Adrenal gland (tissue), 5 donors: Measurements from ENCODE around the gene KRT1.

Source experiments
- POLR2A ChIP-seq, 2 donors: fragments of 450-650 bp; IDR thresholded peaks; one replicate each; pipeline ENCODE4 v1.6.1; 2017; ENCODE audit warnings: antibody characterized with exemption in 2 of 2, mild to moderate bottlenecking in 2 of 2, moderate library complexity in 1 of 2
- TF ChIP-seq, protein P1 (sequence below), 6 experiments: fragments of 450-650 bp in 4 of 6; fragments of 200-600 bp in 2 of 6; sonication (generic) in 1 of 6; IDR thresholded peaks; 1 replicate in 5 of 6; 2 replicates in 1 of 6; pipeline versions ENCODE4 v1.5.1 to v1.8.0; 2016 to 2021; ENCODE audit warnings: antibody characterized with exemption in 6 of 6, mild to moderate bottlenecking in 2 of 6, moderate library complexity in 1 of 6
- donor health status: DM: no; HTN: no; CAD: no.

DNA sequence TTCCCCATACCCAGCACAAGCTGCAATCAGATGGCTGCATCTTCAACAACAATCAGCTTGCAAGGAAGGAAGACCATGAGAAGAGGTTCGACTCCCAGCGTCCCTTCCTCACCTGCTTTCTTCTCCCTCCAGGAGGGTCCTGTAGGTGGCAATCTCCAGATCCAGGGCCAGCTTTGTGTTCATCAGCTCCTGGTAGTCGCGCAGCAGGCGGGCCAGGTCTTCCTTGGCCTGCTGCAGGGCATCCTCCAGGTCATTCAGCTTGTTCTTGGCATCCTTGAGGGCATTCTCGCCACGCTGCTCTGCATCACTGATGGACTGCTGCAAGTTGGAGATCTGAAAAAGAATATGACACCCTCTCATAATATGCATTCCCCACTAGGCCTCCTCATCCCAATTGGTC, 4.0 kb downstream of the KRT1 start:
- TF ChIP-seq POLR2A (IDR thresholded peaks at IDR 0.05), result no peak
- TF ChIP-seq, protein P1, sequence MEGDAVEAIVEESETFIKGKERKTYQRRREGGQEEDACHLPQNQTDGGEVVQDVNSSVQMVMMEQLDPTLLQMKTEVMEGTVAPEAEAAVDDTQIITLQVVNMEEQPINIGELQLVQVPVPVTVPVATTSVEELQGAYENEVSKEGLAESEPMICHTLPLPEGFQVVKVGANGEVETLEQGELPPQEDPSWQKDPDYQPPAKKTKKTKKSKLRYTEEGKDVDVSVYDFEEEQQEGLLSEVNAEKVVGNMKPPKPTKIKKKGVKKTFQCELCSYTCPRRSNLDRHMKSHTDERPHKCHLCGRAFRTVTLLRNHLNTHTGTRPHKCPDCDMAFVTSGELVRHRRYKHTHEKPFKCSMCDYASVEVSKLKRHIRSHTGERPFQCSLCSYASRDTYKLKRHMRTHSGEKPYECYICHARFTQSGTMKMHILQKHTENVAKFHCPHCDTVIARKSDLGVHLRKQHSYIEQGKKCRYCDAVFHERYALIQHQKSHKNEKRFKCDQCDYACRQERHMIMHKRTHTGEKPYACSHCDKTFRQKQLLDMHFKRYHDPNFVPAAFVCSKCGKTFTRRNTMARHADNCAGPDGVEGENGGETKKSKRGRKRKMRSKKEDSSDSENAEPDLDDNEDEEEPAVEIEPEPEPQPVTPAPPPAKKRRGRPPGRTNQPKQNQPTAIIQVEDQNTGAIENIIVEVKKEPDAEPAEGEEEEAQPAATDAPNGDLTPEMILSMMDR (IDR thresholded peaks at IDR 0.05), result no peak
